Skin epidermis (tissue), 12 donors: ENCODE measurements around the gene PIGT.

Experiments
- H3K27ac ChIP-seq, 21 experiments: fragments of 200-600 bp; sonication (generic) in 11 of 21; one replicate each; pipeline ENCODE4 v1.5.0; 2020; ENCODE audit warnings: mild to moderate bottlenecking in 3 of 21, inconsistent platforms in 2 of 21, moderate library complexity in 2 of 21
- H3K4me3 ChIP-seq, 7 experiments: fragments of 200-600 bp; sonication (generic) in 2 of 7; one replicate each; pipeline ENCODE4 v1.5.0; 2020; ENCODE audit warnings: inconsistent platforms in 2 of 7, mild to moderate bottlenecking in 2 of 7, moderate library complexity in 1 of 7

PIGT gene

DNA sequence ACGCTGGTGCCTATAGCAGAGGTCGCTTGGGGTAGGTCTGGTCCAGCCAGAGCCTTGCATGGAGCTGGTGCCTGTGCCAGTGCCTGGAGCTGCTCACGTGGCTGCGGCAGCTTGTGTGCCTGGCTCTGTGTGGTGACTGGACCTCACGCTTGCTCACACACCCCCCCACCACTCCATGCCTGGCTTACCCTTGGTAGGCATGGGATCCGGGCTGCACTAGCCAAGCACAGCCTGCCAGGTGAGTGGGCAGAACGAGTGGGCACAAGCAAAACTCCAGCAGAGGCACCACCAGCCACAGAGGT is 20.9 kb upstream of the PIGT start:
- no peak overlapping the region for H3K4me3 ChIP-seq
- no peak overlapping the region for H3K27ac ChIP-seq

- H3K27ac ChIP-seq, result no peak overlapping the region
- H3K4me3 ChIP-seq, result no peak overlapping the region
These were observed 16.9 kb upstream of the PIGT start for GRCh38 chr20:45399018-45399417.

DNA sequence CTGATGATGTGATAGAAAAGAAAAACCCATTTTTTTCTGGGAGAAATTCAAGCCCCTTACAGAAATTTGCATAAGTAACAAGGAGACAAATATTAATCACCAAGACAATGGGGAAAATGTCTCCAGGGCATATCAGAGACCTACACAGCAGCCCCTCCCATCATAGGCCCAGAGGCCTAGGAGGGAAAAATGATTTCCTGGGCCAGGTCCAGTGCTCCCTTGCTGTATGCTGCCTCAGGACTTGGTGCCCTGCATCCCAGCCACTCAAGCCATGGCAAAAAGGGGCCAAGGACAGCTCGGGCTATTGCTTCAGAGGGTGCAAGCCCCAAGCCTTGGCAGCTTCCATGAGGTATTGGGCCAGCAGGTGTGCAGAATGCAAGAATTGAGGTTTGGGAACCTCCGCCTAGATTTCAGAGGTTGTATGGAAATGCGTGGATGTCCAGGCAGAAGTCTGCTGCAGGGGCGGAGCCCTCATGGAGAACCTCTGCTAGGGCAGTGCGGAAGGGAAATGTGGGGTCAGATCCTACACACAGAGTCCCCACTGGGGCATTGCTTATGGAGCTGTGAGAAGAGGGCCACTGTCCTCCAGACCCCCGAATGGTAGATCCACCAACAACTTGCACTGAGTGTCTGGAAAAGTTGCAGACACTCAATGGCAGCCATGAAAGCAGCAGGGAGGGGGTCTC is 15.5 kb upstream of the PIGT start:
- Histone ChIP-seq H3K27ac (no peak overlapping the region), H3K4me3 (no peak overlapping the region)

GRCh38 chr20:45402946-45403345 is 13.0 kb upstream of the PIGT start:
- no peak overlapping the region for H3K27ac ChIP-seq
- no peak overlapping the region for H3K4me3 ChIP-seq

GRCh38 chr20:45404438-45404837 is 11.5 kb upstream of the PIGT start:
- Histone ChIP-seq H3K27ac (no peak overlapping the region), H3K4me3 (no peak overlapping the region)

DNA sequence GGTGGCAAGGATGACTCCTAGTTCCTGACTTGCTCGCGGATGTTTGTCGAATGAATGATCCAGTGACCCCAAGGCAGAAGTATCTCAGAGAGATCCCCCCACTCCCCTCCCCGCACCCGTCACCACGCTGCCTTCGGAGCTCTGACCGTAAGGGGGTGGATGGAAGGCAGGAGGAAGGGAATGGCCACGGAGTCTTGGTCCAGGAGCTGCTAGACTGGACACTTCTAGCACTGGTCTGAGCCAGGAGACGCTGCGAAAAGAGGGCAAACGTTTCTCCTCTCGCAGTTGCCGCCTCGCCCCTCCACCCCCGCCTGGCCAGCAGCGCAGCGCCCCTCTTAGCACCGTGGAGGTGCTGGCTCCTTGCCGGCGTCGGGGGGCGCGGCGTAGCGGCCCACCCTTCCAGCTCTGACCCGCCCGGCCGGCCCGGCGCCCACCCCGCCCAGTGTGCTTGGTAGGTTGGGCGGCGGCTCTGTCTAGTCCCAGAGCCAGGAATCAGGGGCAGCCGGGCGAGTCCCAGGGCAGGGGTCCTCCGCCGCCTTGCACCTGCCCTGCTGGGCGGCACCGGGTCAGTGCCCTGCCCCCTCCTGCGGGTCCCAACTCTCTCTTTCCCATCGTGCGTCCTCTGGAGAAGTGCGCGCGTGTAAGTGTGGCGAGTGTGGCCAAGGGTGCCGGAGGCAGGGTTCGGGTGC is 10.2 kb upstream of the PIGT start:
- Histone ChIP-seq H3K27ac (peak overlapping the region; percentile 71 to 98 (median 89)), H3K4me3 (peak overlapping the region; percentile 60 to 90 (median 62))

- Histone ChIP-seq H3K4me3 (peak overlapping the region; percentile 60 to 90 (median 62)), H3K27ac (peak overlapping the region; percentile 71 to 98 (median 89))
These were observed 9.5 kb upstream of the PIGT start for GRCh38 chr20:45406260-45407066.

- peak overlapping the region; percentile 60 to 90 (median 62) for H3K4me3 ChIP-seq
- peak overlapping the region; percentile 71 to 98 (median 89) for H3K27ac ChIP-seq
These were observed 8.7 kb upstream of the PIGT start for GRCh38 chr20:45407067-45407745.

GRCh38 chr20:45407783-45408645 is 7.9 kb upstream of the PIGT start, which contains the start of gene DBNDD2:
DBNDD2 (plus strand) TSS chr20:45408289; CDS start chr20:45408468, 179 bp downstream.
- Histone ChIP-seq H3K27ac (peak within 1 kb of the TSS in 19 of 21 experiments; percentile 78 to 98 (median 90)), H3K4me3 (peak within 1 kb of the TSS; percentile 60 to 90 (median 62))

- Histone ChIP-seq H3K4me3 (no peak overlapping the region), H3K27ac (peak overlapping the region in 1 of 21 experiments; percentile 27)
These were observed 7.2 kb upstream of the PIGT start for GRCh38 chr20:45408646-45409213.

DNA sequence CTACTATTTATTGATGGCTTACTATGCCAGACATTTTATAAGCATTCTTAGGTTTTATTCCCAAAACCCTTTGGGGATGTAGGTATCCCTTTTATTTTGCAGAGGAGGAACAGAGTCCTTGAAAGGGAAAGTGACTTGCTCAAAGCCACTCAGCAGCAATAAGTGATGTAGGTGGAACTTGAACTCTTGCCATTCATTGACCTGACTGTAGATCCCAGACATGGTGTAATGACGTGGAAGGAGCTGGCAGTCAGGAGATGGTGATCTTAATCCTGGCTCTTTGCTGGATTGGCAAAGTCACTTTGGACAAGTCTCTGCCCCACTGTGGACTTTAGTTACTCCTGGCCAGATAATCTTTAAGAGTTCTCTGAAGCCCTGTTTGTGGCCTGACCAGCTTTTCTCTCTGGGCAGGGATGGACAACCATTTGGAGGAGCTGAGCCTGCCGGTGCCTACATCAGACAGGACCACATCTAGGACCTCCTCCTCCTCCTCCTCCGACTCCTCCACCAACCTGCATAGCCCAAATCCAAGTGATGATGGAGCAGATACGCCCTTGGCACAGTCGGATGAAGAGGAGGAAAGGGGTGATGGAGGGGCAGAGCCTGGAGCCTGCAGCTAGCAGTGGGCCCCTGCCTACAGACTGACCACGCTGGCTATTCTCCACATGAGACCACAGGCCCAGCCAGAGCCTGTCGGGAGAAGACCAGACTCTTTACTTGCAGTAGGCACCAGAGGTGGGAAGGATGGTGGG is 6.2 kb upstream of the PIGT start:
- H3K4me3 ChIP-seq, result no peak overlapping the region

GRCh38 chr20:45410887-45411286 is 5.1 kb upstream of the PIGT start:
- no peak overlapping the region for H3K27ac ChIP-seq

More for the DNA sequence above, 6.2 kb upstream of the PIGT start:
- no peak overlapping the region for H3K27ac ChIP-seq

DNA sequence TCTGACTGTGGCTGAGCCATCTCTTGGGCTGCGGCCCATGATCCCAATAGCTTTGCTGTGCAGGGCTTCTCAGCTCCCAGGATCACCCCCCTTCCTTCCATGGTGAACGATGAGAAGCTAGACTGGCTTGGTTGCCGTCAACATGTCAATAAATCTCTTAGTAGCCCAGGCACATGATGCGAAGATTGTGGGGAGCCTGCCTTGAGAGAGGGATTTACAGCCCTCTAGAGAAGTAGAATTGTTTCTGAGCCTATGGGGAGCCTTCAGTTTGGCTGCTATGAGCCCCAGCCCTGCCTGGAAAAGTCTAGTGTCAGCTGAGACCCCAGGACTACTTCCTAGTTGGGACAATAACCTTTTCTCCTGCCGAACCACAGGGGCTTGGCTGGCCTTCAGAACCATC is 3.3 kb upstream of the PIGT start:
- Histone ChIP-seq H3K4me3 (no peak overlapping the region), H3K27ac (no peak overlapping the region)

More at GRCh38 chr20:45410887-45411286, 5.1 kb upstream of the PIGT start:
- no peak overlapping the region for H3K4me3 ChIP-seq

DNA sequence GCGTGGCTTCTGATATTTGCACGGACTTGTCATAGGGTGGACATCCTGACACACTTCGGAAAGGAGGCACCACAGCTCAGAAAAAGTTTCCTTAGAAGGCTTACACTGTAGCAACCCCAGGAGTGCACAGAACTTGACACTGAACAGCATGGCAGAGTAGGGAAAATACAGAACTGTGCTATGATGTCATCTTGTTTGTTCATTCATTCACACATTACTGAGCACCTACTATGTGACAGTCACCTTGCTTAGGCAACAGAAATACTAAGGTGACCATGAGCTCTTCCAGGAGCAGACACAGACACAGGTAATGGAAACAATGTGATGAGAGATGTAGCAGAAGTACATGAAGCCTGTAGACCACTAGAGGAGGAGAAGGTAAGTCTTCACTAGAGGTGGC is 2.5 kb upstream of the PIGT start:
- no peak overlapping the region for H3K27ac ChIP-seq

DNA sequence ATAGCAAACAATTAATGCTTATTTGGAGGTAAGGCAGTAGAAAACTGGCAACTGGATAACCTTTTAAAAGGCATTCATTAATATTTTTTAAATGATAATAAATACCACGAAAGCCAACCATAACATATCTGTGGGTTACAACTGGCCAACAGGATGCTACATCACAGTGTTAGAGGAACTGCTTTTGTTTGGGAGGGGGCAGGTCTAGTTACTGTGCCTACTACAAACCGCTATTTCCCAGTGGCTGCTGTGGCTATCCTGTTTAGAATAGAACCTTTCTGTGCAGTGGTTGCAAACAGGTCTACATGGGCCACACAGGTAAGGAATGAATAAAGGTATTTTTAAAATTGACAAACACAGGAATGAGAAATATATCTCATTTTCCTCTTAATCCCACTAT is 976 bp downstream of the PIGT start:
- Histone ChIP-seq H3K27ac (peak overlapping the region in 8 of 21 experiments; percentile 83 to 94 (median 85)), H3K4me3 (peak overlapping the region in 6 of 7 experiments; percentile 61 to 97 (median 84))

More for the DNA sequence above, 2.5 kb upstream of the PIGT start:
- H3K4me3 ChIP-seq, result no peak overlapping the region

DNA sequence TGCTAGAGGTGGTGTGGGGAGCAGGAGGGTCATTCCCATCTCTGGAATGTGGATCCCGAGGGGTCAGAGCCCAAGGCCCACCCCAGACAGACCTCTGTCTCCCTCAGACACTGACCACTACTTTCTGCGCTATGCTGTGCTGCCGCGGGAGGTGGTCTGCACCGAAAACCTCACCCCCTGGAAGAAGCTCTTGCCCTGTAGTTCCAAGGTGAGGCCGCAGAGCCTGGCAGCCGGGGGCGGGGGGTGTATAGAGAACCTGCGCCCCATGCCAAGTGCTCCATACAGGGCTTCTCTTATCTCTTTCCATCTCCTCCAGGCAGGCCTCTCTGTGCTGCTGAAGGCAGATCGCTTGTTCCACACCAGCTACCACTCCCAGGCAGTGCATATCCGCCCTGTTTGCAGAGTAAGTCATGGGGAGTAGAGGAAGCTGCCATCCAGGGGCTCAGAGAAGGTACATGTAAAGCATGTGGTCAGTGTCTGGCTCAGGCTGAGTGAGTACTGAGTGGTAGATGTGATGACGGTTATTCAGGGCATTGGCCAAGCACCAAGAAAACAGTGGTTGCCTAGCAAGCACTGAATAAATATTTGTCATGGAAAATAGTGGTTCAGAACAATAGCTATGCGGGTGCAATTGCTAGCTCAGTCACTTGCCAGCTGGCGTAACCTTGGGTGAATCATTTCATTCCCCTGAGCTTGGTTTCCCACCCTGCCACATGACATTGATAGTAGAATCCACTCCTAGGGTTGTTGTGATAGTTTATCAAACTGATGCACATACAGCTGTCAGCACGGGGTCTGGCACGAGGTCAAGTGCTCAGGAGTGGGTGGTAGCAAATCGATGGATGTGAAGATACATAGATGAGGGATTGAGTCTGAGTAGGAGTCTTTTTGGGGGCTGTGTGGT is 3.5 kb downstream of the PIGT start:
- Histone ChIP-seq H3K27ac (peak overlapping the region in 15 of 21 experiments; percentile 0 to 82 (median 63)), H3K4me3 (no peak overlapping the region)

- Histone ChIP-seq H3K4me3 (no peak overlapping the region), H3K27ac (peak overlapping the region in 6 of 21 experiments; percentile 3 to 76 (median 58))
These were observed 4.2 kb downstream of the PIGT start for GRCh38 chr20:45420125-45420524.
